Skeletal muscle satellite cell (primary cell): ENCODE measurements around the gene IFT88.

Source experiments
- H3K27me3 ChIP-seq: 2 replicates; pipeline ENCODE4 v1.7.0; 2013; ENCODE audit warnings: low read length; ENCODE audit not compliant: control insufficient read depth, insufficient read depth
- H3K36me3 ChIP-seq: 2 replicates; pipeline ENCODE4 v1.7.0; 2013; ENCODE audit warnings: mild to moderate bottlenecking, control low read depth, low read length; ENCODE audit not compliant: insufficient read depth
- H3K4me1 ChIP-seq: 2 replicates; pipeline ENCODE4 v1.7.0; 2013; ENCODE audit warnings: low read length; ENCODE audit not compliant: control insufficient read depth, insufficient read depth
- H3K4me2 ChIP-seq: 2 replicates; pipeline ENCODE4 v1.7.0; 2013; ENCODE audit warnings: mild to moderate bottlenecking, low read length
- H3K4me3 ChIP-seq: 2 replicates; pipeline ENCODE4 v1.7.0; 2013; ENCODE audit warnings: low read length
- H3K9ac ChIP-seq: 2 replicates; pipeline ENCODE4 v1.7.0; 2013; ENCODE audit warnings: mild to moderate bottlenecking, low read depth, low read length, moderate library complexity
- H3K9me3 ChIP-seq: replicated peaks from 2 replicates; pipeline ENCODE4 v1.7.0; 2013; ENCODE audit warnings: mild to moderate bottlenecking, control low read depth, low read length

Gene IFT88

DNA sequence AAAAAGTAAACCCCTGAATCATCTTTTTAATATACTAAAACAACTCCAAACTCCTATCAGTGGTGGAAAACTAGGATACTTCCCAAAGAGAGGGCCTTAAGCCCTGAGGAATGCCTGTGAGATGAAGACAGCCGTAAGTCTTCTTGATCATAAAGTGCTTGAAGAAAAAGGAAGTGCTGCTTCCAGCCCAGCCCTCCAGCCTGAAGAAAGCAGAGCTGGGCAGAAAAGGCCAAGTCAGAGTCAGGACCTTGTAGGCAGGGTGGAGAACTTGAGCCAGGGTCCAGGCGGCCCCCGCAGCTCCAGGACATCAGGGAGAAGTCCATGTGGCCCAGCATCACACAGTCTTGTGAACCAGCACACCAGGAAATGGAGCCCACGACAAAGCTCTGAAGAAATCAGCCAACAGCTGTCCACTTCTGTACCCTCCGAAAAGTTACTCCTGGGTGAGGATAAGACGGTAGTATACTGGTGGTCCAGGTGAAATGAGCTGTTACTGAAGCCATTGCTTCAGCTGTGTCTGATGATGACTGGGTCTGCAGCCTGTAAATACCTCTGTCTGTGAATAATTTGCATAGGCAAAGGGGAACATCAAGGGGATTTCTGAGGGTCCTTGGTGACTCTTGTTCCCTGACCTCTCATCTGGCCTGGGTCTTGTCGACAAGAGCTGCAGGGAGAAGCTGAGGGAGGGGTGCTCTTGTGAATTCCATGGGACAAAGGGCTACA lies 22.6 kb upstream of the IFT88 start:
- Histone ChIP-seq H3K36me3 (no peaks in the 10 kb centered on the region), H3K9ac (no peak overlapping the region), H3K4me2 (no peak overlapping the region), H3K4me1 (no peaks in the 10 kb centered on the region), H3K27me3 (no peaks in the 10 kb centered on the region), H3K4me3 (no peak overlapping the region), H3K9me3 (no peaks in the 10 kb centered on the region)

GRCh38 chr13:20546556-20546955 lies 20.4 kb upstream of the IFT88 start:
- Histone ChIP-seq H3K4me1 (no peaks in the 10 kb centered on the region), H3K36me3 (no peaks in the 10 kb centered on the region), H3K27me3 (no peaks in the 10 kb centered on the region), H3K4me3 (no peak overlapping the region), H3K9ac (no peak overlapping the region), H3K4me2 (no peak overlapping the region), H3K9me3 (no peaks in the 10 kb centered on the region)

DNA sequence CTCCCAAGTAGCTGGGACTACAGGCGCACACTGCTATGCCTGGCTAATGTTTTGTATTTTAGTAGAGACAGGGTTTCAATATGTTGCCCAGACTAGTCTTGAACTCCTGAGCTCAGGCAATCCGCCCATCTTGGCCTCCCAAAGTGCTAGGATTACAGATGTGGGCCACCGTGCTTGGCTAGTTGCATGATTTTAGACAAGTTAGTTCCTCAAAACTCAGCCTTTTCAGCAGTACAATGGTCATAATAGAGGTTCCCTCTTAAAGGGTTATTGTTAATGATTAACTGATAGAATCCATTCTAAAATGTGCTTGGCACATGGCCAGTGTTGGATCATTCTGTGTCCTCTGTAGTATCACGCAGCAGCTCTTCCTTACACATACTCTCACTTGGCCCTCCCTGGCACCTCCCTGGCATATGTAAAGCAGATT lies 19.5 kb upstream of the IFT88 start:
- Histone ChIP-seq H3K9me3 (no peaks in the 10 kb centered on the region), H3K9ac (no peak overlapping the region), H3K27me3 (no peaks in the 10 kb centered on the region), H3K4me3 (no peak overlapping the region), H3K4me1 (no peaks in the 10 kb centered on the region), H3K36me3 (no peaks in the 10 kb centered on the region), H3K4me2 (no peak overlapping the region)

GRCh38 chr13:20550799-20551198 lies 16.2 kb upstream of the IFT88 start:
- Histone ChIP-seq H3K27me3 (no peaks in the 10 kb centered on the region), H3K9me3 (no peaks in the 10 kb centered on the region), H3K36me3 (no peaks in the 10 kb centered on the region), H3K4me1 (no peaks in the 10 kb centered on the region), H3K4me3 (no peak overlapping the region), H3K4me2 (no peak overlapping the region), H3K9ac (no peak overlapping the region)

DNA sequence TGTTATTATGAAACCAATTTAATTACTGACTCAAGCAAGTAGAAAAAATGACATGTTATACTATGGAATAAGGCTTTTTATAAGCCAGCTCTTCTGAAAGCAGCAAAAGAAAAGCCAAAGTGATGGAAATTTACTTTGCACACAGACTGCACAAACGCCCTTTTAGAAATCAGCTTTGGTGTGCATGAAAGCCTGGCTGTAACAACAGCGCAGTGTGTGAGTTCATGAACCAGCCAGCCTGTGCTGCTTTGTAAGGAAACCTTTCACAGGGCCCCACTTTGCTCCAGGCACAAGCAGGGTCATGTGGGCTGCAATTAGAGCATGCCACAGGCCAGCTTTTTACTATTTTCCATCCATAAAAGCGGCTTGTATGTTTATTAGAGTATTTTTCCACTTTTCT lies 13.6 kb upstream of the IFT88 start:
- Histone ChIP-seq H3K4me2 (no peak overlapping the region), H3K9ac (no peak overlapping the region), H3K27me3 (no peaks in the 10 kb centered on the region), H3K4me3 (no peak overlapping the region), H3K9me3 (no peaks in the 10 kb centered on the region), H3K36me3 (no peaks in the 10 kb centered on the region), H3K4me1 (no peaks in the 10 kb centered on the region)

GRCh38 chr13:20558982-20559381 lies 8.0 kb upstream of the IFT88 start:
- H3K4me2 ChIP-seq: no peak overlapping the region
- H3K36me3 ChIP-seq: no peaks in the 10 kb centered on the region
- no peaks in the 10 kb centered on the region for H3K4me1 ChIP-seq
- H3K4me3 ChIP-seq: no peak overlapping the region
- no peaks in the 10 kb centered on the region for H3K9me3 ChIP-seq
- H3K27me3 ChIP-seq: no peaks in the 10 kb centered on the region
- no peak overlapping the region for H3K9ac ChIP-seq

- Histone ChIP-seq H3K9ac (no peak overlapping the region), H3K4me3 (no peak overlapping the region), H3K4me1 (no peaks in the 10 kb centered on the region), H3K9me3 (no peaks in the 10 kb centered on the region), H3K27me3 (no peaks in the 10 kb centered on the region), H3K4me2 (no peak overlapping the region), H3K36me3 (no peaks in the 10 kb centered on the region)
These were observed 7.1 kb upstream of the IFT88 start for GRCh38 chr13:20559659-20560356.

DNA sequence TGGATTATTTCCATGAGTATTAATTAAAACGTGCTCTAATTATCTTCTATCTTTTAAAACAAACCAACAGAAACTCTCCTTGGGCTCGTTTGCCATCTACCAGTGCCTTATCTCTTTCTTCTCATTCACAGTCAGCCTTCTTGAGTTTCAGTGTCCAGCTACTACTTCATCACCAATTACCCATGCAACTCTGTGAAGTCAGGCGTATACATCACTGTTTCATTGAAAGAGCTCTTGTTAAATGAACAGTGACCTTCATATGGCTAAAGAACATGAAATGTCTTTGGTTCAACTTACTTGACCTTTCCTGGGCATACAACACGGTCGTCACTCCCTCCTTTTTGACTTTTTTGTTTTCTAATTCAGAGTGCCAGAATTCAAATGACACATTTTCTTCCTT lies 5.2 kb upstream of the IFT88 start:
- H3K27me3 ChIP-seq: no peaks in the 10 kb centered on the region
- no peaks in the 10 kb centered on the region for H3K9me3 ChIP-seq
- H3K4me3 ChIP-seq: no peak overlapping the region
- no peaks in the 10 kb centered on the region for H3K36me3 ChIP-seq
- no peak overlapping the region for H3K9ac ChIP-seq
- no peak overlapping the region for H3K4me2 ChIP-seq
- H3K4me1 ChIP-seq: no peaks in the 10 kb centered on the region

- H3K36me3 ChIP-seq: no peaks in the 10 kb centered on the region
- H3K4me1 ChIP-seq: peaks cover 6% of the 10 kb centered on the region
- H3K9me3 ChIP-seq: no peaks in the 10 kb centered on the region
- H3K9ac ChIP-seq: no peak overlapping the region
- no peaks in the 10 kb centered on the region for H3K27me3 ChIP-seq
- no peak overlapping the region for H3K4me3 ChIP-seq
- no peak overlapping the region for H3K4me2 ChIP-seq
These were observed 1.7 kb upstream of the IFT88 start for GRCh38 chr13:20565115-20565736.

DNA sequence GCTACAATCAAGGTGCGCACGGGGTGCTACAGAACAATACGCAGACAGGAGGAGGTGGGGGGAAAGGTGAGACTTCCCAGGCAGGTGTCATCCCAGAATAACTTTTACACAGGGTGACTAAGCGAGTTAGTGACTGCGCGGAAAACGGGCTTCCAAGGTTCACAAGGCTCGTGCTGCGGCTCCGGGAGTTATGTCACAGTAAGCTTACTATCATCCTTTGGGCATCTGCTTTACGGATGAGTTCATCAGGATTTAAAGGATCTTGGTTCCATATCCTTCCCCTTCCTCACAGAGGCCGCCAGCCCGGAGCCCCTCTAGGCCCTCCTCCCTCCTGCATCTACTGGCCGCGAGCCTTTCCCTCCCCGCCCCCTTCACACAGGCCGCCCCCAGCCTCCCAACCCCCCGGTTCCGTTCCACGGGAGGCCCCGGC lies 474 bp upstream of the IFT88 start:
- peak overlapping the region; percentile 91 for H3K9ac ChIP-seq
- H3K4me3 ChIP-seq: peak overlapping the region; percentile 89
- no peaks in the 10 kb centered on the region for H3K36me3 ChIP-seq

DNA sequence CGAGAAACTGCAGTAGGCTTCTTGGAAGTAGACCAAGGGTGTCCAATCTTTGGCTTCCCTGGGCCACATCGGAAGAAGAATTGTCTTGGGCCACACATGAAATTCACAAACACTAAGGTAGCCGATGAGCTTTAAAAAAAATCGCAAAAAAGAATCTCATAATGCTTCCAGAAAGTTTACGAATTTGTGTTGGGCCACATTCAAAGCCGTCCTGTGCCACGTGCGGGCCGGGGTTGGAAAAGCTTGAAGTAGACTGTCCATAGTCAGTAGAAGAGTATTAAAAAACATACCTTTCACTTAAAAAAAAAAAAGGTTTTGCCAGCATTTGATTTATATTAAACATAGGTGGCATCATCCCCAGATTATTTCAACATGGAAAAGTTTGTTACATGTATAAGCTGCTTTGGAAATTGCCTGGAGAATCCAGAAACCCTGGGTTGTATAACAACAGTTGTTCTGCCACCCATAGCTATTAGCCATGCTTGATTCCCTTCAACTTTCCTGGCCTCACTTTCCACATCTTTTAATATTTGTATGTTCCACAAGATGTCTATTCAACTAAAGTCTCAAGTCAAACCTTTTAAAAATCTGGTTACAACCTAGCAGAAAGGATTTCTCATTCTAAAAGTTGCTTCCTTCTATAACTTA lies 1.0 kb downstream of the IFT88 start:
- Histone ChIP-seq H3K27me3 (no peaks in the 10 kb centered on the region), H3K4me3 (peak overlapping the region; percentile 89), H3K36me3 (no peaks in the 10 kb centered on the region), H3K4me1 (peaks cover 6% of the 10 kb centered on the region), H3K4me2 (peak overlapping the region; percentile 90), H3K9ac (peak overlapping the region; percentile 91), H3K9me3 (no peaks in the 10 kb centered on the region)

More for the DNA sequence above, 474 bp upstream of the IFT88 start:
- H3K4me2 ChIP-seq: peak overlapping the region; percentile 90
- H3K27me3 ChIP-seq: no peaks in the 10 kb centered on the region
- peaks cover 6% of the 10 kb centered on the region for H3K4me1 ChIP-seq
- H3K9me3 ChIP-seq: no peaks in the 10 kb centered on the region
